K562 treated with DMSO at 1 percent for 24 hours (cell line): Measurements from ENCODE around the gene REV3L. TPM values are rescaled to one million over a fixed set of nuclear protein-coding genes. Genes with fewer than 3 reads are reported as not detected.

Source experiments
- total RNA-seq: library from RNA; unstranded; fragments of 300-600 nt; gene quantifications from 2 replicates; pipeline ENCODE4 v1.2.3, GENCODE V29; 2022; ENCODE audit warnings: low read depth; ENCODE audit not compliant: insufficient read depth

The REV3L gene
- total RNA-seq: 3.8 and 5.6 TPM in 2 replicates

GRCh38 chr6:111482959-111483735, at the start of gene REV3L:
Gene REV3L, minus strand, starts transcription at chr6:111483218. Its CDS starts 330 bp downstream, at chr6:111482888.

Other genes with a start within 250 kb of the REV3L start
- gene TRAF3IP2, start 122.7 kb upstream of the REV3L start, total RNA-seq: 19.9 and 27.3 TPM in 2 replicates